ENCODE measurements around the gene PTGER1. TPM values are rescaled to one million over a fixed set of nuclear protein-coding genes. Genes with fewer than 3 reads are reported as not detected.
A peak's percentile ranks its signal among the peaks of the same experiment; 100 is the strongest.

Gene PTGER1
- total RNA-seq, 1 experiment from 2014 or later: 0.35 TPM

- Histone ChIP-seq H3K4me3 (ENCODE audit: insufficient read depth, low read depth, low read length) (no peak overlapping the region), H3K27me3 (ENCODE audit: control insufficient read depth, insufficient read depth, low read length) (no peaks in the 10 kb centered on the region), H3K36me3 (replicated peaks; ENCODE audit: control insufficient read depth, insufficient read depth, low read length) (peaks cover 5% of the 10 kb centered on the region)
- peak; percentile 17 for DNase-seq
Observed at GRCh38 chr19:14492756-14493337, 17.7 kb upstream of the PTGER1 start.

DNA sequence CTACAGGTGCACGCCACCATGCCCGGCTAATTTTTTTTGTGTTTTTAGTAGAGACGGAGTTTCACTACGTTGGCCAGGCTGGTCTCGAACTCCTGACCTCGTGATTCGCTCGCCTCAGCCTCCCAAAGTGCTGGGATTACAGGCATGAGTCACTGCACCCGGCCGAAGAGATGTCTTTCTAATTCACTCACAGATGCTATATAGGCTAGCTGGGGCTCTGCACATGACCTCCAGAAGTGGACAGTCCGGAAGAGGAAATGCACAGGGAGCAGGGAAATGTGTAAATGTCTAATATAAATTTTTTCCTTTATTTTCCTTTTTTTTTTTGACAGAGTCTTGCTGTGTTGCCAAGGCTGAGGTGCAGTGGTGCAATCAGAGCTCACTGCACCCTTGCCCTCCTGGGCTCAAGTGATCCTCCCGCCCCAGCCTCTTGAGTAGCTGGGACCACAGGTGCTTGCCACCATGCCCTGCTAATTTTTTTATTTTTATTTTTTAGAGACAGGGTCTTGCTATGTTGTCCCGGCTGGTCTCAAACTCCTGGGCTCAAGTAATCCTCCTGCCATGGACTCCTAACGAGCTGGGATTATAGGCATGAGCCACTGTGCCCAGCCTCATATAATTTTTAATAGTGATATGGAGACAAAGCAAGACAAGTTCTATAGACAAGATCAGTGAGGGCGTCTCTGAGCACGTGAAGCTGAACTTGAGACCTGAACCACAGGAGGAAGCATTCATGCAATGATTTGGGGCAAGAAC is 12.4 kb upstream of the PTGER1 start:
- DNase-seq: no peak
- no peak overlapping the region for H3K4me3 ChIP-seq (ENCODE audit: insufficient read depth, low read depth, low read length)
- H3K36me3 ChIP-seq (replicated peaks; ENCODE audit: control insufficient read depth, insufficient read depth, low read length): peaks cover 5% of the 10 kb centered on the region
- no peaks in the 10 kb centered on the region for H3K27me3 ChIP-seq (ENCODE audit: control insufficient read depth, insufficient read depth, low read length)

DNA sequence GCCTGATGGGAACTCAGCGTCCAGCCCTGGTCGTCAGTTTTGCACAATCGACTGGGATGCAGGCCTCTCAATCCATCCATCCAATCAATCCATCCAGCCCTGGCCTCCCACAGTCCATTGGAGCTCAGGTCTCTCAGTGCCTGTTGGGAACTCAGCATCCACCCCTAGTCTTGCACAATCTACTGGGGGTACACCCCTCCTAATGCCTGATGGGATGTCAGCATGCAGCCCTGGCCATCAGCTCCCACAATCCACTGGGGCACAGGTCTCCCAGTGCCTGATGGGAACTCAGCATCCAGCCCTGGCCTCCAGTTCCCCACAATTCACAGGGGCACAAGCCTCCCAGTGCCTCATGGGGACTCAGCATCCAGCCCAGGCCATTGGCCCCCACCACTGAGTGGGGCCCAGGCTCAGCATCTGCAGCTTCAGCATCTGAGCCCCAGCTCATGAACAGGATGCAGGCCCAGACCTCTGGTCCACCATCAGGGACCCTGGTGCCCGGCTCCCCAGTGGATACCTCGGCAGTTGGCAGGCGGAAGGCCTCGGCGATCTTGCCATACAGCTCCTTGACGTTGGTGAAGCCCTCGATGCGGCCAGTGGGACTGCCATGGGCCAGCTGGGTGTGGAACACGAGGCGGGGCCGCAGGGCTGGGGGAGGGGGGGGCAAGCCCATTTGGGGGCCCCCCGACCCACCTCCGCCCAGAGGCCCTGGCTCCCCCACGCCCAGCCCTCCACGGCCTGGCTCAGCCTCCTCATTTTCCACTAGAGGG is 7.2 kb upstream of the PTGER1 start:
- Histone ChIP-seq H3K4me3 (ENCODE audit: insufficient read depth, low read depth, low read length) (no peak overlapping the region), H3K36me3 (replicated peaks; ENCODE audit: control insufficient read depth, insufficient read depth, low read length) (peaks cover 3% of the 10 kb centered on the region), H3K27me3 (ENCODE audit: control insufficient read depth, insufficient read depth, low read length) (no peaks in the 10 kb centered on the region)
- peak; percentile 43 for DNase-seq

DNA sequence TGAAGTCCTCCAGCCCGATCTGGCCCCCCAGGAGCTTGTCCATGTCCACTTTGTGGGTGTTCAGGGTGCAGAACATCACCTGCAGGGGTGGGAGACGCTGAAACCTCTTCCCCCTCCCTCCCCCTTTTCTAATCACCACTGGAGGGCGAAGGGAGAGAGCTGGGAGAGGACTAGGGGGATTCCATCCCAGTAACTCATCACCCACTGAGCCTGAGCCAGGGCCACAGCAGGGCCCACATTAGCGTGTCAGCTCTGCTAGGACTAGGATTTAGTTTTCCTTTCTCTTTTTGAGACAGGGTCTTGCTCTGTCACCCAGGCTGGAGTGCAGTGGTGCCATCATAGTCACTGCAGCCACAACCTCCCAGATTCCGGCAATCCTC is 5.5 kb upstream of the PTGER1 start:
- Histone ChIP-seq H3K27me3 (ENCODE audit: control insufficient read depth, insufficient read depth, low read length) (no peaks in the 10 kb centered on the region), H3K4me3 (ENCODE audit: insufficient read depth, low read depth, low read length) (no peak overlapping the region), H3K36me3 (replicated peaks; ENCODE audit: control insufficient read depth, insufficient read depth, low read length) (peaks cover 3% of the 10 kb centered on the region)
- DNase-seq: peak; percentile 64

DNA sequence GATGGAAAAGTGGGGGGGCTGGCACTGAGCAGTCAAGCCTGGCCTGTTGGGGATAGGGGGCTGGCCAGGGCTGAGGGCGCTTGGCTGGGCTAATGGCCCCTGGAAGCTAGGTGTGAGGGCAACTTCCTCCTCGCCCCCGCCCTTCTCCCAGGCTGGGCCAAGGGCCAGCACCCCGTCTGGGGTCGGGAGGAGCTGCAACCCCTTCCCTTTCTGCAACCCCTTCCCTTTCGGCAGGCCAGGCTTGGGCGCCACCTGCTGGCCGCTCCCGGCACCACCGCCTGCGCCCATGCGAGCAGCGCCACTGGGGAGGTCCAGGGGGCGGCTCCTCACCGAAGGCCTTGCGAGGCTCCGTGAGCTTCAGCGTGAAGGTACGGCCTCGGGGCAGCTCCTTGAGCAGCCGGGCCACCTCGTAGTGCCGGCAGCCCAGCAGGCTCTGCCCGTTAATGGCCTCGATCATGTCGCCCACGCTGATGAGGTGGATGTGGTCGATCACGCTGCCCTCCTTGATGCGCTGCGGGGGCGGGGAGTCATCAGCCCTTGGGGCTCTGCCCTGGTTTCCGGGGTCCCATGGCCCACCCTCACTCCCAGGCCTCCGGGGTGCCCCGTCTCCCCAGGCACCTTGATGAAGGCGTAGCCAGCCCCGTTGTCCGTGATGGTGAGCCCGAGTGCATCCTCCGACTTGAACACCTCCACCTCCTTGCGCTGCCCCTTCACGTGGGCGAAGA is 5.0 kb upstream of the PTGER1 start:
- peak; percentile 99 for DNase-seq
- Histone ChIP-seq H3K27me3 (ENCODE audit: control insufficient read depth, insufficient read depth, low read length) (no peaks in the 10 kb centered on the region), H3K36me3 (replicated peaks; ENCODE audit: control insufficient read depth, insufficient read depth, low read length) (peaks cover 3% of the 10 kb centered on the region), H3K4me3 (ENCODE audit: insufficient read depth, low read depth, low read length) (no peak overlapping the region)

DNA sequence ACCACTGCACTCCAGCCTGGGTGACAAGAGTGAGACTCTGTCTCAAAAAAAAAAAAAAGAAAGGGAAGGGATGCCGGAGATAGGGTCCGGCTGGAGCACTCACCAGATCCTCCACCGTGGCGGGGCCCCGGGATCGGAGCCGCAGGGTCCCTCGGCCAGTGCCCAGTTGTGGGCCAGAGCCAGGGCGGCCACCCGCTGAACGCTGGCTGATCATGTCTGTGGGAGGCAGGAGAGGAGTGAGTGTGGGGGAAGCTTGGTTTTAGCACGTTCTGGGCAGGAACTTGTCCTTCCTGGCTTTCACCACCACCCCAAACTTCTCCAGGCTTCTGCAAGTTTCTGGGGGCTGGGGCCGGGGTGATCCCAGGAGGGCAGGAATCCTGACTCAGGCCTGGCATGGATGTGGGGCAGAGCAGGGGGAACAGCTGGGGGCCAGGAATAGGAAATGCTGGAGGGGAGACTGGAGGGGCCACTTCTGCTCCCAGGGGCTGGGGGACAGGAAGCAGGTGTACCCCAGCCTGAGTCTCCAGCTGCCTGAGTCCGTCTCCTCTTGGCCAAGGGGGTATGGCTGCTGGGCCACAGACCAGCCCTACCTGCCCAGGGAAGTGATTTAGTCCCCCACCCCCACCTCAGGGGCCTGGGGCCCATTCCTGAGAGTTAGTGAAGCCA is 4.3 kb upstream of the PTGER1 start:
- H3K27me3 ChIP-seq (ENCODE audit: control insufficient read depth, insufficient read depth, low read length): no peaks in the 10 kb centered on the region
- H3K36me3 ChIP-seq (replicated peaks; ENCODE audit: control insufficient read depth, insufficient read depth, low read length): peaks cover 3% of the 10 kb centered on the region
- no peak overlapping the region for H3K4me3 ChIP-seq (ENCODE audit: insufficient read depth, low read depth, low read length)
- no peak for DNase-seq

- Histone ChIP-seq H3K36me3 (replicated peaks; ENCODE audit: control insufficient read depth, insufficient read depth, low read length) (peaks cover 3% of the 10 kb centered on the region), H3K27me3 (ENCODE audit: control insufficient read depth, insufficient read depth, low read length) (no peaks in the 10 kb centered on the region), H3K4me3 (ENCODE audit: insufficient read depth, low read depth, low read length) (no peak overlapping the region)
- peak; percentile 48 for DNase-seq
Observed at GRCh38 chr19:14478113-14478545, 3.0 kb upstream of the PTGER1 start.

DNA sequence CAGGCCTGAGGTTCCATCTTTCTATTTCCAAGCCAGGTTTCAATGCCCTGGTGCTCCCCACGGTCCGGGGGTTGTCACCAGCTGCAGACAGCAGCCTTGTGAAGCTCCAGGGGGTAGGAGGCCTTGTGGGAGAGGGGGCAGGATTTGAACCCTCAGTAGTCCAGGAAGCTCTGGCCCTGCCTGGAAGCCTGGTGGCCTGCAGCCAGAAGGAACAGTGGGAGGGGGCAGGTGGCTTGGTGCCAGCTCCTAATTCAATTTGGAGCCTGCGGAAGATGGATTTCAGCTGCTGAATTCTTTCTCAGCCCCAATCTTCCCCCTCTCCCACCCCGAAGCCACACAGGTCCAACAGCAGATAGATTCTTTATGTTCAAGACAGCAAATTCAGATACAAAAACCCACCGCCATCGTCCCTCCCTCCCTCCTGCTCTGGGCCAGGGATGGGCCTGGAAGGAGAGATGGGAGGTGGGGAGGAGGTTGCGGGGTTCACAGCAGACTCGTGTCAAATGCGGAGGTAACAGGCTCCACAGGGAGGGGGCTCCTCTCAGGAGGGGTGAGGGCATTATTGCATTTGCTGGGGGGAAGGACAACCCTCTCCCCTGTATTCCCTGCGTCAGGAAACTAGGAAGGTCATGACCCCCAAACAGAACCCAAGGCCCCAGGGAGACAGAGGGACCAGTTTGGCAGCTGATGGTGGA is 2.4 kb upstream of the PTGER1 start:
- Histone ChIP-seq H3K36me3 (replicated peaks; ENCODE audit: control insufficient read depth, insufficient read depth, low read length) (peaks cover 3% of the 10 kb centered on the region), H3K27me3 (ENCODE audit: control insufficient read depth, insufficient read depth, low read length) (no peaks in the 10 kb centered on the region), H3K4me3 (ENCODE audit: insufficient read depth, low read depth, low read length) (no peak overlapping the region)
- peak; percentile 33 for DNase-seq

GRCh38 chr19:14476673-14477401 is 1.7 kb upstream of the PTGER1 start:
- peak; percentile 78 for DNase-seq
- Histone ChIP-seq H3K4me3 (ENCODE audit: insufficient read depth, low read depth, low read length) (no peak overlapping the region), H3K36me3 (replicated peaks; ENCODE audit: control insufficient read depth, insufficient read depth, low read length) (peaks cover 3% of the 10 kb centered on the region), H3K27me3 (ENCODE audit: control insufficient read depth, insufficient read depth, low read length) (no peaks in the 10 kb centered on the region)

- peaks cover 2% of the 10 kb centered on the region; the same call in 1 of the 2 replicates for H3K36me3 ChIP-seq (replicated peaks; ENCODE audit: control insufficient read depth, insufficient read depth, low read length)
- DNase-seq: no peak
- H3K4me3 ChIP-seq (ENCODE audit: insufficient read depth, low read depth, low read length): no peak overlapping the region
- no peaks in the 10 kb centered on the region for H3K27me3 ChIP-seq (ENCODE audit: control insufficient read depth, insufficient read depth, low read length)
Observed at GRCh38 chr19:14476327-14476672, 1.1 kb upstream of the PTGER1 start.

DNA sequence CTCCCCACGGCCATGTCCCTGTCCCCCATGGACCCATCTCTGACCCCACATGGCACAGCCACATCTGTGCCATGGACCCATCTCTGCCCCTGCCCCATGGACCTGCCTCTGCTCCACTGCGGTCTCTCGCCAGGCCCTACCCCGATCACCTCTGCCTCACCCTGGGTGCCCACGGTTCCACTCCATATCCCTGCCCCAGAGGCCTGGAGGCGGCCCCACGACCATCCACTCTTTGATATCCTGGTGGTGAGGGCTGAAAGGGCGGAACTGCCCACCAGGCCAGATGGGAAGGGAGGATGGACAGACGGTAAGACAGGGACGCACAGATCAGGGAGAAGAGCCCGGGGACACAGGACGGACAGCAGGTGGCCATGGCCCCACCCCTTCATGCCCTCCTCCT is 327 bp downstream of the PTGER1 start:
- Histone ChIP-seq H3K36me3 (replicated peaks; ENCODE audit: control insufficient read depth, insufficient read depth, low read length) (peaks cover 3% of the 10 kb centered on the region), H3K4me3 (ENCODE audit: insufficient read depth, low read depth, low read length) (peak overlapping the region; percentile 17; the same call in 1 of the 2 replicates), H3K27me3 (ENCODE audit: control insufficient read depth, insufficient read depth, low read length) (no peaks in the 10 kb centered on the region)
- no peak for DNase-seq

GRCh38 chr19:14473978-14474578 is 1.1 kb downstream of the PTGER1 start:
- peak; percentile 66 for DNase-seq
- Histone ChIP-seq H3K4me3 (ENCODE audit: insufficient read depth, low read depth, low read length) (no peak overlapping the region), H3K27me3 (ENCODE audit: control insufficient read depth, insufficient read depth, low read length) (no peaks in the 10 kb centered on the region), H3K36me3 (replicated peaks; ENCODE audit: control insufficient read depth, insufficient read depth, low read length) (peaks cover 1% of the 10 kb centered on the region)
